HepG2 (cell line): ENCODE results near the gene BCAN. TPM values are rescaled to one million over a fixed set of nuclear protein-coding genes. Genes with fewer than 3 reads are reported as not detected.

Source experiments
- ASH2L ChIP-seq: fragments of 300-600, 200-600 bp; sonication (generic); IDR thresholded peaks from 2 replicates; pipeline ENCODE4 v1.7.0; 2017; ENCODE audit warnings: low read depth, mild to moderate bottlenecking, moderate library complexity, mixed read lengths, low read length; ENCODE audit not compliant: insufficient read length
- IKZF5 ChIP-seq: IDR thresholded peaks from 2 replicates; pipeline ENCODE4 v1.6.1; 2018; ENCODE audit warnings: missing genetic modification reagents, mild to moderate bottlenecking, missing compliant biosample characterization
- MIER2 ChIP-seq: IDR thresholded peaks from 2 replicates; pipeline ENCODE4 v1.6.1; 2016; ENCODE audit warnings: missing biosample characterization, missing genetic modification reagents
- MIER3 ChIP-seq: IDR thresholded peaks from 2 replicates; pipeline ENCODE4 v1.6.1; 2016; ENCODE audit warnings: missing compliant biosample characterization, borderline replicate concordance
- TBL1XR1 ChIP-seq: fragments of 150-350 bp; IDR thresholded peaks from 2 replicates; pipeline ENCODE4 v1.6.1; 2014; ENCODE audit warnings: borderline replicate concordance, low read length; ENCODE audit not compliant: partially characterized antibody
- TEAD3 ChIP-seq: optimal IDR thresholded peaks from 2 replicates; pipeline ENCODE3; 2016; ENCODE audit warnings: borderline replicate concordance
- YEATS2 ChIP-seq: sonication (generic); formaldehyde crosslinking; IDR thresholded peaks from 2 replicates; pipeline ENCODE4 v1.4.0; 2020; ENCODE audit warnings: missing genetic modification reagents, borderline replicate concordance
- ZSCAN5A ChIP-seq: sonication (generic); formaldehyde crosslinking; IDR thresholded peaks from 2 replicates; pipeline ENCODE4 v1.8.0; 2022; ENCODE audit warnings: mild to moderate bottlenecking, missing genetic modification reagents, borderline replicate concordance
- polyA plus RNA-seq, 8 experiments: library from polyadenylated mRNA; depleted of rRNA in 3 of 8; stranded (reverse) in 7 of 8; unstranded in 1 of 8; fragments of >200 nt; fragmentation: Illumina TruSeq in 4 of 8; extraction: Trizol in 4 of 8; gene quantifications; 2 replicates each; pipeline versions ENCODE4 v1.2.1 to v1.2.3, GENCODE V29; 2011 to 2016; ENCODE audit warnings: low read depth in 4 of 8, missing spikeins in 1 of 8, mixed read lengths in 1 of 8; ENCODE audit not compliant: insufficient read depth in 1 of 8
- total RNA-seq, 5 experiments: library from RNA; depleted of rRNA; stranded (reverse); fragments of >200 nt; fragmentation: Illumina TruSeq; extraction: Trizol; gene quantifications; 2 replicates each; pipeline ENCODE4 v1.2.3, GENCODE V29; 2016; ENCODE audit warnings: low read depth in 1 of 5
- TF ChIP-seq, protein P1 (sequence below): sonication (generic); formaldehyde crosslinking; IDR thresholded peaks from 2 replicates; pipeline ENCODE4 v1.5.1; 2020; ENCODE audit warnings: mild to moderate bottlenecking, moderate library complexity, missing genetic modification reagents
- TF ChIP-seq, protein P2 (sequence below): sonication (generic); formaldehyde crosslinking; IDR thresholded peaks from 2 replicates; pipeline ENCODE4 v1.4.0; 2020; ENCODE audit warnings: missing genetic modification reagents
- TF ChIP-seq, protein P3 (sequence below): sonication (generic); formaldehyde crosslinking; IDR thresholded peaks from 2 replicates; pipeline ENCODE4 v1.5.1; 2020; ENCODE audit warnings: missing genetic modification reagents, mild to moderate bottlenecking, borderline replicate concordance

The BCAN gene
- total and polyA plus RNA-seq, 2 of the 13 experiments (the other 11 are each of a cell fraction or from before 2014, with no cell fraction given) = not detected

GRCh38 chr1:156677616-156678596 is 36.0 kb downstream of the BCAN start (continued):
- TF ChIP-seq, protein P1, sequence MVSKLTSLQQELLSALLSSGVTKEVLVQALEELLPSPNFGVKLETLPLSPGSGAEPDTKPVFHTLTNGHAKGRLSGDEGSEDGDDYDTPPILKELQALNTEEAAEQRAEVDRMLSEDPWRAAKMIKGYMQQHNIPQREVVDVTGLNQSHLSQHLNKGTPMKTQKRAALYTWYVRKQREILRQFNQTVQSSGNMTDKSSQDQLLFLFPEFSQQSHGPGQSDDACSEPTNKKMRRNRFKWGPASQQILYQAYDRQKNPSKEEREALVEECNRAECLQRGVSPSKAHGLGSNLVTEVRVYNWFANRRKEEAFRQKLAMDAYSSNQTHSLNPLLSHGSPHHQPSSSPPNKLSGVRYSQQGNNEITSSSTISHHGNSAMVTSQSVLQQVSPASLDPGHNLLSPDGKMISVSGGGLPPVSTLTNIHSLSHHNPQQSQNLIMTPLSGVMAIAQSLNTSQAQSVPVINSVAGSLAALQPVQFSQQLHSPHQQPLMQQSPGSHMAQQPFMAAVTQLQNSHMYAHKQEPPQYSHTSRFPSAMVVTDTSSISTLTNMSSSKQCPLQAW (CRISPR knock-in tag) = 0 out of 2 replicates have a peak, but pooled peaks have one; percentile 5
- TF ChIP-seq IKZF5 (peak; percentile 25; the same call in 1 of the 2 replicates), ZSCAN5A (CRISPR knock-in tag) (no peak), ASH2L (no peak), TBL1XR1 (no peak), MIER3 (CRISPR knock-in tag) (0 out of 2 replicates have a peak, but pooled peaks have one; percentile 36), TEAD3 (CRISPR knock-in tag) (peak; percentile 74), YEATS2 (CRISPR knock-in tag) (0 out of 2 replicates have a peak, but pooled peaks have one; percentile 5), MIER2 (CRISPR knock-in tag) (no peak)
- TF ChIP-seq, protein P2, sequence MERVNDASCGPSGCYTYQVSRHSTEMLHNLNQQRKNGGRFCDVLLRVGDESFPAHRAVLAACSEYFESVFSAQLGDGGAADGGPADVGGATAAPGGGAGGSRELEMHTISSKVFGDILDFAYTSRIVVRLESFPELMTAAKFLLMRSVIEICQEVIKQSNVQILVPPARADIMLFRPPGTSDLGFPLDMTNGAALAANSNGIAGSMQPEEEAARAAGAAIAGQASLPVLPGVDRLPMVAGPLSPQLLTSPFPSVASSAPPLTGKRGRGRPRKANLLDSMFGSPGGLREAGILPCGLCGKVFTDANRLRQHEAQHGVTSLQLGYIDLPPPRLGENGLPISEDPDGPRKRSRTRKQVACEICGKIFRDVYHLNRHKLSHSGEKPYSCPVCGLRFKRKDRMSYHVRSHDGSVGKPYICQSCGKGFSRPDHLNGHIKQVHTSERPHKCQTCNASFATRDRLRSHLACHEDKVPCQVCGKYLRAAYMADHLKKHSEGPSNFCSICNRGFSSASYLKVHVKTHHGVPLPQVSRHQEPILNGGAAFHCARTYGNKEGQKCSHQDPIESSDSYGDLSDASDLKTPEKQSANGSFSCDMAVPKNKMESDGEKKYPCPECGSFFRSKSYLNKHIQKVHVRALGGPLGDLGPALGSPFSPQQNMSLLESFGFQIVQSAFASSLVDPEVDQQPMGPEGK (CRISPR knock-in tag) = peak; percentile 94
- TF ChIP-seq, protein P3, sequence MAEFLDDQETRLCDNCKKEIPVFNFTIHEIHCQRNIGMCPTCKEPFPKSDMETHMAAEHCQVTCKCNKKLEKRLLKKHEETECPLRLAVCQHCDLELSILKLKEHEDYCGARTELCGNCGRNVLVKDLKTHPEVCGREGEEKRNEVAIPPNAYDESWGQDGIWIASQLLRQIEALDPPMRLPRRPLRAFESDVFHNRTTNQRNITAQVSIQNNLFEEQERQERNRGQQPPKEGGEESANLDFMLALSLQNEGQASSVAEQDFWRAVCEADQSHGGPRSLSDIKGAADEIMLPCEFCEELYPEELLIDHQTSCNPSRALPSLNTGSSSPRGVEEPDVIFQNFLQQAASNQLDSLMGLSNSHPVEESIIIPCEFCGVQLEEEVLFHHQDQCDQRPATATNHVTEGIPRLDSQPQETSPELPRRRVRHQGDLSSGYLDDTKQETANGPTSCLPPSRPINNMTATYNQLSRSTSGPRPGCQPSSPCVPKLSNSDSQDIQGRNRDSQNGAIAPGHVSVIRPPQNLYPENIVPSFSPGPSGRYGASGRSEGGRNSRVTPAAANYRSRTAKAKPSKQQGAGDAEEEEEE (CRISPR knock-in tag) = 0 out of 2 replicates have a peak, but pooled peaks have one; percentile 40
